ENCODE results near the gene KCNAB1.

KCNAB1 gene

GRCh38 chr3:156378871-156379270 lies 258.5 kb downstream of the KCNAB1 start:
- DNase-seq: no peak

- DNase-seq: no peak
Observed at GRCh38 chr3:156379327-156379726, 258.9 kb downstream of the KCNAB1 start.

- DNase-seq: no peak
Observed at GRCh38 chr3:156381253-156381652, 260.9 kb downstream of the KCNAB1 start.

GRCh38 chr3:156382458-156383346 lies 262.3 kb downstream of the KCNAB1 start:
- DNase-seq: peak; percentile 33 to 50

GRCh38 chr3:156383441-156384025 lies 263.2 kb downstream of the KCNAB1 start:
- DNase-seq: no peak

- DNase-seq: peak in 1 of 2 experiments; percentile 16
Observed at GRCh38 chr3:156388497-156389448, 268.4 kb downstream of the KCNAB1 start.

GRCh38 chr3:156389449-156389950 lies 269.1 kb downstream of the KCNAB1 start:
- DNase-seq: no peak

- no peak for DNase-seq
Observed at GRCh38 chr3:156390846-156391245, 270.5 kb downstream of the KCNAB1 start.

- DNase-seq: no peak
Observed at GRCh38 chr3:156395961-156396710, 275.8 kb downstream of the KCNAB1 start.

GRCh38 chr3:156396851-156397250 lies 276.5 kb downstream of the KCNAB1 start:
- DNase-seq: no peak

- DNase-seq: no peak
Observed at GRCh38 chr3:156397534-156397933, 277.2 kb downstream of the KCNAB1 start.

- no peak for DNase-seq
Observed at GRCh38 chr3:156400062-156400461, 279.7 kb downstream of the KCNAB1 start.

- DNase-seq: no peak
Observed at GRCh38 chr3:156400735-156401134, 280.4 kb downstream of the KCNAB1 start.

GRCh38 chr3:156404217-156404616 lies 283.8 kb downstream of the KCNAB1 start:
- no peak for DNase-seq

- no peak for DNase-seq
Observed at GRCh38 chr3:156406393-156406792, 286.0 kb downstream of the KCNAB1 start.

- no peak for DNase-seq
Observed at GRCh38 chr3:156407617-156408225, 287.3 kb downstream of the KCNAB1 start.

GRCh38 chr3:156409694-156410093 lies 289.3 kb downstream of the KCNAB1 start:
- DNase-seq: no peak

- no peak for DNase-seq
Observed at GRCh38 chr3:156412600-156412999, 292.2 kb downstream of the KCNAB1 start.

GRCh38 chr3:156413293-156413892 lies 293.0 kb downstream of the KCNAB1 start:
- DNase-seq: no peak

GRCh38 chr3:156416846-156417558 lies 296.6 kb downstream of the KCNAB1 start:
- no peak for DNase-seq

Measured in Kasumi-1 (cell line).